ENCODE measurements around the gene SPTBN4. TPM values are rescaled to one million over a fixed set of nuclear protein-coding genes. Genes with fewer than 3 reads are reported as not detected.
A peak's percentile ranks its signal among the peaks of the same experiment; 100 is the strongest.

SPTBN4 gene
- total RNA-seq, 1 experiment from 2014 or later = 0.48 TPM

DNA sequence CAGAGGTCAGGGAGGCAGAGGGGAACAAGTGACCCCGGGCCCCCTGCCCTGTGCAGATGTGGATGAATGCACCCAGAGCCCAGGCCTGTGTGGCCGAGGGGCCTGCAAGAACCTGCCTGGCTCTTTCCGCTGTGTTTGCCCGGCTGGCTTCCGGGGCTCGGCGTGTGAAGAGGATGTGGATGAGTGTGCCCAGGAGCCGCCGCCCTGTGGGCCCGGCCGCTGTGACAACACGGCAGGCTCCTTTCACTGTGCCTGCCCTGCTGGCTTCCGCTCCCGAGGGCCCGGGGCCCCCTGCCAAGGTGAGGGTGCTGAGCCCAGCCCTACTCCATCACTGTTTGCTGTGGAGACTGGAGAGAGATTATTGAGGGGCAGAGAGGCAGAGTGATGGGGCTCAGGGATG is 144.3 kb downstream of the SPTBN4 start:
- Histone ChIP-seq H3K27ac (no peak overlapping the region), H4K20me1 (ENCODE audit: insufficient read depth) (no peaks in the 10 kb centered on the region), H3F3A (ENCODE audit: insufficient read depth, low read depth) (peaks cover 21% of the 10 kb centered on the region; the same call in 1 of the 2 replicates), H3K4me3 (no peak overlapping the region), H3K9me3 (ENCODE audit: insufficient read depth, low read depth) (no peaks in the 10 kb centered on the region), H2AFZ (no peak overlapping the region), H3K27me3 (ENCODE audit: insufficient read depth, low read depth) (no peaks in the 10 kb centered on the region), H3K4me2 (no peak overlapping the region), H3K79me2 (ENCODE audit: low read depth) (no peaks in the 10 kb centered on the region), H3K9me2 (ENCODE audit: insufficient read depth) (no peaks in the 10 kb centered on the region), H3K36me3 (ENCODE audit: low read depth) (no peaks in the 10 kb centered on the region), H3K4me1 (replicated peaks; ENCODE audit: insufficient read depth) (peaks cover 27% of the 10 kb centered on the region)
- intact Hi-C loops (cut with micrococcal nuclease; ENCODE audit: unreplicated experiment) = loop anchor here (5.0 kb wide), 1 partner anchor 106 kb away; the partner anchor contains the start of genes COQ8B and ITPKC
- ChIA-PET POLR2A (ENCODE audit: unreplicated experiment) (no interaction called here), CTCF (no interaction called here)
- BruUV-seq (replicated peaks) = no TSS peak
- no peak for TF ChIP-seq EZH2 (IDR thresholded peaks at IDR 0.05; ENCODE audit: low read depth)
- TF ChIP-seq, protein P1, sequence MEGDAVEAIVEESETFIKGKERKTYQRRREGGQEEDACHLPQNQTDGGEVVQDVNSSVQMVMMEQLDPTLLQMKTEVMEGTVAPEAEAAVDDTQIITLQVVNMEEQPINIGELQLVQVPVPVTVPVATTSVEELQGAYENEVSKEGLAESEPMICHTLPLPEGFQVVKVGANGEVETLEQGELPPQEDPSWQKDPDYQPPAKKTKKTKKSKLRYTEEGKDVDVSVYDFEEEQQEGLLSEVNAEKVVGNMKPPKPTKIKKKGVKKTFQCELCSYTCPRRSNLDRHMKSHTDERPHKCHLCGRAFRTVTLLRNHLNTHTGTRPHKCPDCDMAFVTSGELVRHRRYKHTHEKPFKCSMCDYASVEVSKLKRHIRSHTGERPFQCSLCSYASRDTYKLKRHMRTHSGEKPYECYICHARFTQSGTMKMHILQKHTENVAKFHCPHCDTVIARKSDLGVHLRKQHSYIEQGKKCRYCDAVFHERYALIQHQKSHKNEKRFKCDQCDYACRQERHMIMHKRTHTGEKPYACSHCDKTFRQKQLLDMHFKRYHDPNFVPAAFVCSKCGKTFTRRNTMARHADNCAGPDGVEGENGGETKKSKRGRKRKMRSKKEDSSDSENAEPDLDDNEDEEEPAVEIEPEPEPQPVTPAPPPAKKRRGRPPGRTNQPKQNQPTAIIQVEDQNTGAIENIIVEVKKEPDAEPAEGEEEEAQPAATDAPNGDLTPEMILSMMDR (conservative IDR thresholded peaks at IDR 0.05) = no peak
- DNase-seq = no peak

DNA sequence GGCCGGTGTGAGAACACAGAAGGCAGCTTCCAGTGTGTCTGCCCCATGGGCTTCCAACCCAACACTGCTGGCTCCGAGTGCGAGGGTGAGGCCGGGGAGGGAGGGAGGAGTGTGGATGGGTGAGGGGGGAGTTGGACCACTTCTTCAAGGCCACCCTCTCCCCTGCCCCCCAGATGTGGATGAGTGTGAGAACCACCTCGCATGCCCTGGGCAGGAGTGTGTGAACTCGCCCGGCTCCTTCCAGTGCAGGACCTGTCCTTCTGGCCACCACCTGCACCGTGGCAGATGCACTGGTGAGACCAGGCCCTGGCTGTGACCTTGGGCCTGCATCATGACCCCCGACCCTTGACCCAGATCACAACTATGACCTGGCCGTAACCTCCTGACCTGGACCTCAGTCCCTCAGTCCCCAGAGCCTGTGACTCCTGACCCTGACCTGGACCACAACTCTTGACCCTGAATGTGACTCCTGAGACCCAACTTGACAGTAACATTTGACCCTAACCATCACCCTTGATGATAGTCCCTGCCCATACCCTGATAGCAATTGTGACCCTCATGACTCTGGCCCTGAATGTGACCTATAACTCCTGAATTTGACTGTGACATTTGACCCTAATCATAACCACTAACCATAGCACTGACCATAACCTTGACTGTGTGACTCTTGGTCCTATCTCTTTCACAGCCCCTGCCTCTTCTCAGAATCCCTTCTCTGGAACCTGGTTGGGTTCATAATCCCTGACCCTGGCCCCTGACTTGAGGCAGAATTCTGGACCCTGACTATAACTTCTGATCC is 145.3 kb downstream of the SPTBN4 start:
- ChIA-PET CTCF (interaction anchor here (0.6 kb wide), 1 partner anchor 135 kb away, joined by 4 read pairs; no protein-coding TSS in a partner anchor), POLR2A (ENCODE audit: unreplicated experiment) (no interaction called here)
- H3K4me3 ChIP-seq = no peak overlapping the region
- no peaks in the 10 kb centered on the region for H3K9me3 ChIP-seq (ENCODE audit: insufficient read depth, low read depth)
- DNase-seq = no peak
- H3K4me1 ChIP-seq (replicated peaks; ENCODE audit: insufficient read depth) = peaks cover 31% of the 10 kb centered on the region
- TF ChIP-seq EZH2 (IDR thresholded peaks at IDR 0.05; ENCODE audit: low read depth) = no peak
- TF ChIP-seq, protein P1 (conservative IDR thresholded peaks at IDR 0.05) = no peak
- H3K27ac ChIP-seq = no peak overlapping the region
- H3K9me2 ChIP-seq (ENCODE audit: insufficient read depth) = no peaks in the 10 kb centered on the region
- H3K27me3 ChIP-seq (ENCODE audit: insufficient read depth, low read depth) = no peaks in the 10 kb centered on the region
- BruUV-seq (replicated peaks) = no TSS peak
- intact Hi-C loops (cut with micrococcal nuclease; ENCODE audit: unreplicated experiment) = loop anchor here (5.0 kb wide), 1 partner anchor 105 kb away; the partner anchor contains the start of genes COQ8B and ITPKC
- H4K20me1 ChIP-seq (ENCODE audit: insufficient read depth) = no peaks in the 10 kb centered on the region
- no peak overlapping the region for H2AFZ ChIP-seq
- peaks cover 4% of the 10 kb centered on the region; the same call in 1 of the 2 replicates for H3K36me3 ChIP-seq (ENCODE audit: low read depth)
- H3F3A ChIP-seq (ENCODE audit: insufficient read depth, low read depth) = peaks cover 21% of the 10 kb centered on the region; the same call in 1 of the 2 replicates
- H3K79me2 ChIP-seq (ENCODE audit: low read depth) = no peaks in the 10 kb centered on the region
- no peak overlapping the region for H3K4me2 ChIP-seq

DNA sequence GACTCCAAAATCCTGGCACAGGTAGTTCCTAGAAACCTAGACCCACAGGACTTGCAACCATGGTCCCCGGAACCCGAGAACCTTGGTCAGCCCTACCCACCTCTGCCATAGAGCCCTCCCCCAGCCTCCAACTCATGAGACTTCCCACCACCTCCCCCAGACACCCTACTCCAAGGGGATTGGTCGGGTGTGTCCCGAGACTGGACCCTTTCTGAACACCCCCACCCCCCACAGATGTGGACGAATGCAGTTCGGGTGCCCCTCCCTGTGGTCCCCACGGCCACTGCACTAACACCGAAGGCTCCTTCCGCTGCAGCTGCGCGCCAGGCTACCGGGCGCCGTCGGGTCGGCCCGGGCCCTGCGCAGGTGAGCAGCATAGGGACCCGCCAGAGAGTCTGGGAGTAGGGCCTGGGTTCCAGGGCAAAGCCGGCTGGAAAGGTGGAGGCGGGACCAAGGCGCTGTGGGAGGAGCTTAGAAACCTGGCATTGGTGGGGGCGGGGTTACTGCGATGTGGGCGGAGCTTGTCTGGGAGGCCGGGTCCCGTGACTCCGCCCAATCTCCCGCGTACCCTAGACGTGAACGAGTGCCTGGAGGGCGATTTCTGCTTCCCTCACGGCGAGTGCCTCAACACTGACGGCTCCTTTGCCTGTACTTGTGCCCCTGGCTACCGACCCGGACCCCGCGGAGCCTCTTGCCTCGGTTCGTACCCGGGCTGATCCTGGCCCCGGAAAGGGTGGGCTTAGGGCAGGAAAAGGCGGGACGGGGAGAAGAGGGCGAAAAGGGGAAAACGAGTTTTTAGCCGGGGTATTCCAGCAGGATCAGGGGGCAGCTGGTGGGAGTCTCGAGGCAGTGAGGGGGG is 146.3 kb downstream of the SPTBN4 start:
- TSS peak; percentile 45 for BruUV-seq (replicated peaks)
- Histone ChIP-seq H2AFZ (peak overlapping the region; percentile 95), H3K79me2 (ENCODE audit: low read depth) (no peaks in the 10 kb centered on the region), H3K36me3 (ENCODE audit: low read depth) (peaks cover 4% of the 10 kb centered on the region; the same call in 1 of the 2 replicates), H3F3A (ENCODE audit: insufficient read depth, low read depth) (peaks cover 26% of the 10 kb centered on the region; the same call in 1 of the 2 replicates), H3K4me3 (peak overlapping the region; percentile 86), H3K4me1 (replicated peaks; ENCODE audit: insufficient read depth) (peaks cover 21% of the 10 kb centered on the region), H3K27me3 (ENCODE audit: insufficient read depth, low read depth) (no peaks in the 10 kb centered on the region), H3K9me2 (ENCODE audit: insufficient read depth) (no peaks in the 10 kb centered on the region), H3K27ac (peak overlapping the region; percentile 70), H4K20me1 (ENCODE audit: insufficient read depth) (no peaks in the 10 kb centered on the region), H3K4me2 (peak overlapping the region; percentile 89), H3K9me3 (ENCODE audit: insufficient read depth, low read depth) (no peaks in the 10 kb centered on the region)
- CTCF ChIA-PET = no interaction called here
- peak; percentile 56 to 79 for DNase-seq
- POLR2A ChIA-PET (ENCODE audit: unreplicated experiment) = interaction anchor here (0.6 to 1.1 kb wide), 8 partner anchors 9 to 171 kb away, joined by 4 to 28 read pairs (median 6); partner anchors contain the start of genes ACTMAP, BLVRB and SNRPA
- TF ChIP-seq EZH2 (IDR thresholded peaks at IDR 0.05; ENCODE audit: low read depth) = no peak
- TF ChIP-seq, protein P1 (conservative IDR thresholded peaks at IDR 0.05) = no peak
- intact Hi-C loops (cut with micrococcal nuclease; ENCODE audit: unreplicated experiment) = loop anchor here (5.0 kb wide), 1 partner anchor 104 kb away; the partner anchor contains the start of genes COQ8B and ITPKC

Measured in PC-9 (cell line).